B cell (primary cell): ENCODE data around the gene RD3L. TPM values are rescaled to one million over a fixed set of nuclear protein-coding genes. Genes with fewer than 3 reads are reported as not detected.

Source experiments
- ATAC-seq: fragments of 200-7000 bp; cut with Tn5 transposase; one replicate; pipeline ENCODE4 v1.10.0; 2021; ENCODE audit warnings: low read depth, mild to moderate bottlenecking, moderate number of reproducible peaks, moderate library complexity
- CTCF ChIA-PET: fragments of 350-600 bp; sonication (Branson Sonifier 250); formaldehyde crosslinking; loops from one replicate; lab custom pipeline; 2021; ENCODE audit warnings: antibody characterized with exemption, inconsistent platforms; lab: Charles Lee
- POLR2A ChIA-PET: fragments of 350-600 bp; sonication (Branson Sonifier 250); formaldehyde crosslinking; loops from one replicate; lab custom pipeline; 2021; ENCODE audit warnings: antibody characterized with exemption; lab: Charles Lee
- DNase-seq: peaks from one replicate; pipeline ENCODE4 v3.0.0; 2013
- H2AFZ ChIP-seq: 2 replicates; pipeline ENCODE4 v1.6.1; 2012; ENCODE audit warnings: mild to moderate bottlenecking, low read depth, low read length; ENCODE audit not compliant: insufficient read depth, poor library complexity, severe bottlenecking
- H3K27ac ChIP-seq, 2 donors: 1 replicate in 1 of 2; 2 replicates in 1 of 2; pipeline ENCODE4 v1.5.1; 2012 to 2013; ENCODE audit warnings: low read length in 2 of 2, mild to moderate bottlenecking in 2 of 2, moderate library complexity in 1 of 2
- H3K27me3 ChIP-seq, 4 experiments: fragments of 200-600 bp in 1 of 4; sonication (generic) in 1 of 4; replicated peaks in 1 of 4; 1 replicate in 2 of 4; 2 replicates in 2 of 4; pipeline versions ENCODE4 v1.6.1 to v1.7.0; 2013 to 2016; ENCODE audit warnings: low read length in 3 of 4, mild to moderate bottlenecking in 2 of 4, mixed read lengths in 1 of 4, moderate library complexity in 1 of 4; ENCODE audit not compliant: insufficient read depth in 4 of 4, control insufficient read depth in 3 of 4; ENCODE audit errors: control extremely low read depth in 1 of 4
- H3K36me3 ChIP-seq, 2 experiments: replicated peaks in 1 of 2; 1 replicate in 1 of 2; 2 replicates in 1 of 2; pipeline versions ENCODE4 v1.6.1 to v1.7.1; 2013; ENCODE audit warnings: low read length in 1 of 2; ENCODE audit not compliant: insufficient read depth in 2 of 2, control insufficient read depth in 1 of 2; ENCODE audit errors: control extremely low read depth in 1 of 2, extremely low read depth in 1 of 2
- H3K4me1 ChIP-seq, 2 donors: fragments of 200-600 bp in 1 of 2; sonication (generic) in 1 of 2; 1 replicate in 1 of 2; 2 replicates in 1 of 2; pipeline versions ENCODE4 v1.5.1 to v1.6.1; 2013 to 2017; ENCODE audit warnings: low read length in 2 of 2; ENCODE audit not compliant: control insufficient read depth in 2 of 2, insufficient read depth in 2 of 2
- H3K4me2 ChIP-seq: replicated peaks from 2 replicates; pipeline ENCODE3; 2012; ENCODE audit warnings: mild to moderate bottlenecking, low read depth, low read length; ENCODE audit not compliant: poor library complexity, severe bottlenecking
- H3K4me3 ChIP-seq, 5 experiments: fragments of 200-600 bp in 1 of 5; sonication (generic) in 1 of 5; 1 replicate in 3 of 5; 2 replicates in 2 of 5; pipeline versions ENCODE4 v1.5.1 to v1.7.0; 2011 to 2016; ENCODE audit warnings: low read length in 4 of 5, mild to moderate bottlenecking in 4 of 5, low read depth in 2 of 5, control low read depth in 1 of 5, moderate library complexity in 1 of 5; ENCODE audit not compliant: insufficient read depth in 1 of 5; ENCODE audit errors: control extremely low read depth in 1 of 5, extremely low read depth in 1 of 5
- H3K79me2 ChIP-seq: fragments of 200-600 bp; sonication (generic); one replicate; pipeline ENCODE4 v1.6.0; 2016; ENCODE audit warnings: low read length; ENCODE audit not compliant: control insufficient read depth, insufficient read depth
- H3K9ac ChIP-seq: fragments of 200-600 bp; sonication (generic); 2 replicates; pipeline ENCODE4 v1.6.1; 2017; ENCODE audit warnings: mild to moderate bottlenecking, low read length, moderate library complexity
- H3K9me3 ChIP-seq, 3 donors: one replicate each; pipeline versions ENCODE4 v1.6.1 to v1.7.1; 2013; ENCODE audit warnings: low read length in 2 of 3; ENCODE audit not compliant: control insufficient read depth in 2 of 3, insufficient read depth in 1 of 3; ENCODE audit errors: control extremely low read depth in 1 of 3
- H4K20me1 ChIP-seq: 2 replicates; pipeline ENCODE4 v1.6.0; 2012; ENCODE audit warnings: mild to moderate bottlenecking, low read length; ENCODE audit not compliant: insufficient read depth, control insufficient read depth, poor library complexity, severe bottlenecking
- H3K27ac Mint-ChIP-seq: one replicate; pipeline ENCODE4 v1.8.0; 2021; ENCODE audit warnings: mixed read lengths
- H3K27me3 Mint-ChIP-seq: one replicate; pipeline ENCODE4 v1.8.0; 2021; ENCODE audit warnings: mixed read lengths
- H3K4me1 Mint-ChIP-seq: one replicate; pipeline ENCODE4 v1.8.0; 2021; ENCODE audit warnings: mixed read lengths
- H3K4me3 Mint-ChIP-seq: one replicate; pipeline ENCODE4 v1.8.0; 2021; ENCODE audit warnings: mixed read lengths
- H3K9me3 Mint-ChIP-seq: one replicate; pipeline ENCODE4 v1.8.0; 2022; ENCODE audit warnings: mixed read lengths; ENCODE audit not compliant: insufficient read depth
- EZH2 ChIP-seq: IDR thresholded peaks from 2 replicates; pipeline ENCODE4 v1.6.1; 2012; ENCODE audit warnings: borderline replicate concordance, low read depth, mild to moderate bottlenecking, moderate library complexity, low read length; ENCODE audit not compliant: insufficient read depth, poor library complexity, severe bottlenecking
- WGBS: methylation state at CpG from one replicate; pipeline ENCODE4 v1.1.5; 2013; ENCODE audit warnings: missing lambda C conversion rate; ENCODE audit not compliant: insufficient coverage; 5-methylcytosine and 5-hydroxymethylcytosine counted together
- intact Hi-C: fragments of 100-400 bp; cut with micrococcal nuclease; formaldehyde crosslinking; loops from one replicate; pipeline ENCODE4 v1.10.0; 2022
- polyA plus RNA-seq: library from polyadenylated mRNA; depleted of rRNA; stranded (reverse); fragments of >200 nt; gene quantifications from 2 replicates; pipeline ENCODE4 v1.2.3, GENCODE V29; 2012
- total RNA-seq, 2 donors: library from RNA; stranded (reverse); fragments of 120-200 nt in 1 of 2; gene quantifications; 1 replicate in 1 of 2; 2 replicates in 1 of 2; pipeline versions ENCODE4 v1.2.3 to v1.2.4, GENCODE V29; 2013 to 2022
- TF ChIP-seq, protein P1 (sequence below): fragments of 200-600 bp; IDR thresholded peaks from one replicate; pipeline ENCODE4 v1.8.0; 2022; ENCODE audit warnings: antibody characterized with exemption, mild to moderate bottlenecking

Gene RD3L
- total and polyA plus RNA-seq, 2 donors (not counting 1 experiment from before 2014, with no cell fraction given) = not detected

DNA sequence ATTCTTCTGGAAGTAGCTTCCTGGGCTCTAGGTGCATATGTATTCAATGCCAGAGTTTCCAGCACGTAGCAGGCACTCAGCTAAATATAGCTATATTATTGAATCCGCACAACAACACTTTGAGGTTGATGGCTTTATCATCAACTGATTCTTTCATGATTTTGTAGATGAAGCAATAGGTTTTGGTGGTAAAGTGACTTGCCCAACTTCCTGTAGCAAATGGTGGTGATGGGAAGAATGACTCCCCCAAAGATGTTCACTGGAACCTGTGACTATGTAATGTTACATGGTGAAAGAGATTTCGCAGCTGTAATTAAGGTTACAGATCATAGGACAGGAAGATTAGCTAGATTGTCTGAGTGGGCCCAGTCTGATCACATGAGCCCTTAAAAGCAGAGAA is 10.9 kb downstream of the RD3L start:
- no peak overlapping the region for H3K4me3 Mint-ChIP-seq
- no peaks in the 10 kb centered on the region for H3K9me3 Mint-ChIP-seq
- Histone ChIP-seq H4K20me1 (no peaks in the 10 kb centered on the region), H3K27ac (no peak overlapping the region), H3K4me2 (no peak overlapping the region), H3K4me3 (no peak overlapping the region), H3K9me3 (peaks cover 0 to 3% (median 0%) of the 10 kb centered on the region in 3 donors), H3K27me3 (no peaks in the 10 kb centered on the region), H3K4me1 (no peaks in the 10 kb centered on the region), H3K36me3 (no peaks in the 10 kb centered on the region), H3K79me2 (no peaks in the 10 kb centered on the region), H3K9ac (no peak overlapping the region), H2AFZ (no peak overlapping the region)
- ATAC-seq (no peak), DNase-seq (no peak)
- no peak overlapping the region for H3K27ac Mint-ChIP-seq
- CTCF ChIA-PET = interaction anchor here (0.6 kb wide), 1 partner anchor 222 kb away, joined by 3 read pairs; no protein-coding TSS in a partner anchor
- peaks cover 6% of the 10 kb centered on the region for H3K27me3 Mint-ChIP-seq
- POLR2A ChIA-PET = no interaction called here
- 80% methylated on average over 1 of the region's 3 CpGs for WGBS
- TF ChIP-seq, protein P1, sequence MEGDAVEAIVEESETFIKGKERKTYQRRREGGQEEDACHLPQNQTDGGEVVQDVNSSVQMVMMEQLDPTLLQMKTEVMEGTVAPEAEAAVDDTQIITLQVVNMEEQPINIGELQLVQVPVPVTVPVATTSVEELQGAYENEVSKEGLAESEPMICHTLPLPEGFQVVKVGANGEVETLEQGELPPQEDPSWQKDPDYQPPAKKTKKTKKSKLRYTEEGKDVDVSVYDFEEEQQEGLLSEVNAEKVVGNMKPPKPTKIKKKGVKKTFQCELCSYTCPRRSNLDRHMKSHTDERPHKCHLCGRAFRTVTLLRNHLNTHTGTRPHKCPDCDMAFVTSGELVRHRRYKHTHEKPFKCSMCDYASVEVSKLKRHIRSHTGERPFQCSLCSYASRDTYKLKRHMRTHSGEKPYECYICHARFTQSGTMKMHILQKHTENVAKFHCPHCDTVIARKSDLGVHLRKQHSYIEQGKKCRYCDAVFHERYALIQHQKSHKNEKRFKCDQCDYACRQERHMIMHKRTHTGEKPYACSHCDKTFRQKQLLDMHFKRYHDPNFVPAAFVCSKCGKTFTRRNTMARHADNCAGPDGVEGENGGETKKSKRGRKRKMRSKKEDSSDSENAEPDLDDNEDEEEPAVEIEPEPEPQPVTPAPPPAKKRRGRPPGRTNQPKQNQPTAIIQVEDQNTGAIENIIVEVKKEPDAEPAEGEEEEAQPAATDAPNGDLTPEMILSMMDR = no peak
- no peak for TF ChIP-seq EZH2
- H3K4me1 Mint-ChIP-seq = peaks cover 7% of the 10 kb centered on the region
- intact Hi-C loops = no loop called here

DNA sequence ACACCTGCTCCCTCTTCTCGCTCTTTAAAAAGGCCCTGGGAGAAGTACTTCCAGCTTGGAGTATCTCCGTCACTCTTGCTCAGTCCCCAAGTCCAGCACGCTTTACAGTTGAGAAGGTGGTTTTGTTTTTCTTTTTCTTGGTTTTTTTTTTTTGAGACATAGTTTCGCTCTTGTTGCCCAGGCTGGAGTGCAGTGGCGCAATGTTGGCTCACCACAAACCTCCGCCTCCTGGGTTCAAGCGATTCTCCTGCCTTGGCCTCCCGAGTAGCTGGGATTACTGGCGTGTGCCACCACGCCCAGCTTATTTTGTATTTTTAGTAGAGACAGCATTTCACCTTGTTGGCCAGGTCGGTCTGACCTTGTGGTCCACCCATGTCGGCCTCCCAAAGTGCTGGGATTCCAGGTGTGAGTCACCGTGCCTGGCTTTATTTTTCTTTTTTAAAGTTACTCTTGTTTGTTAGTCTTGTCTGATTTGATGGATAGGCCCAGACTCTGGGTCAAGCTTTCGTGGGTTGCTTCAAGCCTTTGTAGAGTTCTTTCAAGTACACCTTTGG is 12.2 kb downstream of the RD3L start:
- H3K27ac ChIP-seq = no peak overlapping the region
- ATAC-seq (no peak), DNase-seq (no peak)
- H3K4me1 Mint-ChIP-seq = peaks cover 7% of the 10 kb centered on the region
- peaks cover 6% of the 10 kb centered on the region for H3K27me3 Mint-ChIP-seq
- H3K79me2 ChIP-seq = no peaks in the 10 kb centered on the region
- H3K27me3 ChIP-seq = no peaks in the 10 kb centered on the region
- no peak overlapping the region for H3K27ac Mint-ChIP-seq
- H3K4me3 ChIP-seq = no peak overlapping the region
- CTCF ChIA-PET = interaction anchor here (0.5 kb wide), 1 partner anchor 30 kb away, joined by 3 read pairs; no protein-coding TSS in a partner anchor
- H3K9me3 Mint-ChIP-seq = no peaks in the 10 kb centered on the region
- H2AFZ ChIP-seq = no peak overlapping the region
- 95% methylated on average over 12 of the region's 14 CpGs for WGBS
- H3K4me3 Mint-ChIP-seq = no peak overlapping the region
- H3K4me2 ChIP-seq = no peak overlapping the region
- no peaks in the 10 kb centered on the region for H4K20me1 ChIP-seq
- no peaks in the 10 kb centered on the region for H3K4me1 ChIP-seq
- intact Hi-C loops = no loop called here
- peaks cover 0 to 3% (median 0%) of the 10 kb centered on the region in 3 donors for H3K9me3 ChIP-seq
- no peak overlapping the region for H3K9ac ChIP-seq
- POLR2A ChIA-PET = no interaction called here
- no peaks in the 10 kb centered on the region for H3K36me3 ChIP-seq
- TF ChIP-seq EZH2 = no peak
- TF ChIP-seq, protein P1 = no peak
